Measurements from ENCODE around the gene ATRAID. TPM values are rescaled to one million over a fixed set of nuclear protein-coding genes. Genes with fewer than 3 reads are reported as not detected.

ATRAID gene
- total and polyA plus RNA-seq, 2 experiments from 2014 or later = 129 to 154 TPM

DNA sequence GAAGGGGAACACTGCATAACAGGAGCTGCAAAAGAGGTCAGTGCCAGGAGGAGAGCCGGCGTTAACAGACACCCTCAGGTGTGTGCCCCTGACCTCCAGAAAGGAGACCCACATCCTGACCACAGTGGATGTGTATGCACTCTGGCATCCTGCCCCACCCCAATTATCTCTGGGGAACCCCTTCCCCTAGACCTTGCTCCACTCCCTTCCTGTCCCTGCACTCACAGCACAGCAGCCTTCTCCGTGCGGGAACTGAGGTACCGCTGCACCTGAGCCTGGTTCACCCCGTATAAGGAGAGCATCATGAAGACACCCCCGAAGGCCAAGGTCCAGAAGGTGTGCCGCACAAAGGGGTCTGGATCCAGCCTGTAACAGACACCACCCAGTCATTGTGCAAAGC lies 7.3 kb upstream of the ATRAID start:
- H4K20me1 ChIP-seq (replicated peaks; ENCODE audit: insufficient read depth) = peaks cover 13% of the 10 kb centered on the region
- H3K4me2 ChIP-seq = no peak overlapping the region
- Mint-ChIP-seq H3K27me3 (ENCODE audit: insufficient read depth, low read depth, poor library complexity) (peaks cover 5% of the 10 kb centered on the region), H3K4me3 (no peak overlapping the region), H3K27ac (no peak overlapping the region), H3K4me1 (peaks cover 11% of the 10 kb centered on the region), H3K36me3 (ENCODE audit: low read depth) (peaks cover 92% of the 10 kb centered on the region), H3K9me3 (no peaks in the 10 kb centered on the region)
- H3F3A ChIP-seq (replicated peaks; ENCODE audit: low read depth) = no peaks in the 10 kb centered on the region
- H3K27me3 ChIP-seq (ENCODE audit: insufficient read depth) = no peaks in the 10 kb centered on the region
- ATAC-seq (no peak), DNase-seq (ENCODE audit: low spot score) (no peak)
- H2AFZ ChIP-seq = no peak overlapping the region
- H3K79me2 ChIP-seq (replicated peaks; ENCODE audit: insufficient read depth) = peaks cover 16% of the 10 kb centered on the region
- no peak overlapping the region for H3K4me3 ChIP-seq
- no peaks in the 10 kb centered on the region for H3K9me2 ChIP-seq (ENCODE audit: insufficient read depth)
- H3K27ac ChIP-seq (ENCODE audit: low read depth) = no peak overlapping the region
- peaks cover 48% of the 10 kb centered on the region for H3K36me3 ChIP-seq (ENCODE audit: insufficient read depth)
- H3K4me1 ChIP-seq (ENCODE audit: insufficient read depth) = no peaks in the 10 kb centered on the region
- TF ChIP-seq POLR2AphosphoS5 (IDR thresholded peaks at IDR 0.05; ENCODE audit: low read depth) (no peak), CREB1 (CRISPR knock-in tag; IDR thresholded peaks at IDR 0.05; ENCODE audit: low read depth) (no peak), ZNF114 (CRISPR knock-in tag; IDR thresholded peaks at IDR 0.05) (no peak)

- Histone ChIP-seq H3F3A (replicated peaks; ENCODE audit: low read depth) (no peaks in the 10 kb centered on the region), H3K4me2 (no peak overlapping the region), H3K79me2 (replicated peaks; ENCODE audit: insufficient read depth) (peaks cover 23% of the 10 kb centered on the region), H4K20me1 (replicated peaks; ENCODE audit: insufficient read depth) (peaks cover 16% of the 10 kb centered on the region), H2AFZ (no peak overlapping the region), H3K9me2 (ENCODE audit: insufficient read depth) (no peaks in the 10 kb centered on the region), H3K27ac (ENCODE audit: low read depth) (no peak overlapping the region), H3K4me3 (no peak overlapping the region), H3K36me3 (ENCODE audit: insufficient read depth) (peaks cover 54% of the 10 kb centered on the region), H3K4me1 (ENCODE audit: insufficient read depth) (no peaks in the 10 kb centered on the region), H3K27me3 (ENCODE audit: insufficient read depth) (no peaks in the 10 kb centered on the region)
- ATAC-seq (no peak), DNase-seq (ENCODE audit: low spot score) (no peak)
- H3K36me3 Mint-ChIP-seq (ENCODE audit: low read depth) = peaks cover 92% of the 10 kb centered on the region
- no peak overlapping the region for H3K27ac Mint-ChIP-seq
- H3K27me3 Mint-ChIP-seq (ENCODE audit: insufficient read depth, low read depth, poor library complexity) = peaks cover 5% of the 10 kb centered on the region
- no peaks in the 10 kb centered on the region for H3K9me3 Mint-ChIP-seq
- H3K4me1 Mint-ChIP-seq = peaks cover 18% of the 10 kb centered on the region
- H3K4me3 Mint-ChIP-seq = no peak overlapping the region
- TF ChIP-seq, protein P1, sequence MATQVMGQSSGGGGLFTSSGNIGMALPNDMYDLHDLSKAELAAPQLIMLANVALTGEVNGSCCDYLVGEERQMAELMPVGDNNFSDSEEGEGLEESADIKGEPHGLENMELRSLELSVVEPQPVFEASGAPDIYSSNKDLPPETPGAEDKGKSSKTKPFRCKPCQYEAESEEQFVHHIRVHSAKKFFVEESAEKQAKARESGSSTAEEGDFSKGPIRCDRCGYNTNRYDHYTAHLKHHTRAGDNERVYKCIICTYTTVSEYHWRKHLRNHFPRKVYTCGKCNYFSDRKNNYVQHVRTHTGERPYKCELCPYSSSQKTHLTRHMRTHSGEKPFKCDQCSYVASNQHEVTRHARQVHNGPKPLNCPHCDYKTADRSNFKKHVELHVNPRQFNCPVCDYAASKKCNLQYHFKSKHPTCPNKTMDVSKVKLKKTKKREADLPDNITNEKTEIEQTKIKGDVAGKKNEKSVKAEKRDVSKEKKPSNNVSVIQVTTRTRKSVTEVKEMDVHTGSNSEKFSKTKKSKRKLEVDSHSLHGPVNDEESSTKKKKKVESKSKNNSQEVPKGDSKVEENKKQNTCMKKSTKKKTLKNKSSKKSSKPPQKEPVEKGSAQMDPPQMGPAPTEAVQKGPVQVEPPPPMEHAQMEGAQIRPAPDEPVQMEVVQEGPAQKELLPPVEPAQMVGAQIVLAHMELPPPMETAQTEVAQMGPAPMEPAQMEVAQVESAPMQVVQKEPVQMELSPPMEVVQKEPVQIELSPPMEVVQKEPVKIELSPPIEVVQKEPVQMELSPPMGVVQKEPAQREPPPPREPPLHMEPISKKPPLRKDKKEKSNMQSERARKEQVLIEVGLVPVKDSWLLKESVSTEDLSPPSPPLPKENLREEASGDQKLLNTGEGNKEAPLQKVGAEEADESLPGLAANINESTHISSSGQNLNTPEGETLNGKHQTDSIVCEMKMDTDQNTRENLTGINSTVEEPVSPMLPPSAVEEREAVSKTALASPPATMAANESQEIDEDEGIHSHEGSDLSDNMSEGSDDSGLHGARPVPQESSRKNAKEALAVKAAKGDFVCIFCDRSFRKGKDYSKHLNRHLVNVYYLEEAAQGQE (IDR thresholded peaks at IDR 0.05; ENCODE audit: unreplicated experiment) = no peak
- TF ChIP-seq ZNF462 (CRISPR knock-in tag; IDR thresholded peaks at IDR 0.05) (no peak), NANOG (IDR thresholded peaks at IDR 0.05; ENCODE audit: borderline replicate concordance) (no peak), CREB1 (CRISPR knock-in tag; IDR thresholded peaks at IDR 0.05; ENCODE audit: low read depth) (no peak), POLR2AphosphoS5 (IDR thresholded peaks at IDR 0.05; ENCODE audit: low read depth) (no peak), EZH2 (IDR thresholded peaks at IDR 0.05; ENCODE audit: low read depth, unreplicated experiment) (no peak), ZNF114 (CRISPR knock-in tag; IDR thresholded peaks at IDR 0.05) (no peak), JUNB (IDR thresholded peaks at IDR 0.05; ENCODE audit: unreplicated experiment) (no peak)
- TF ChIP-seq, protein P2, sequence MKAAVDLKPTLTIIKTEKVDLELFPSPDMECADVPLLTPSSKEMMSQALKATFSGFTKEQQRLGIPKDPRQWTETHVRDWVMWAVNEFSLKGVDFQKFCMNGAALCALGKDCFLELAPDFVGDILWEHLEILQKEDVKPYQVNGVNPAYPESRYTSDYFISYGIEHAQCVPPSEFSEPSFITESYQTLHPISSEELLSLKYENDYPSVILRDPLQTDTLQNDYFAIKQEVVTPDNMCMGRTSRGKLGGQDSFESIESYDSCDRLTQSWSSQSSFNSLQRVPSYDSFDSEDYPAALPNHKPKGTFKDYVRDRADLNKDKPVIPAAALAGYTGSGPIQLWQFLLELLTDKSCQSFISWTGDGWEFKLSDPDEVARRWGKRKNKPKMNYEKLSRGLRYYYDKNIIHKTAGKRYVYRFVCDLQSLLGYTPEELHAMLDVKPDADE (IDR thresholded peaks at IDR 0.05) = no peak
These were observed 6.6 kb upstream of the ATRAID start for GRCh38 chr2:27205206-27205605.

All from GM23338 (cell line).